HepG2 (cell line): ENCODE results near the gene CCNL1. TPM values are rescaled to one million over a fixed set of nuclear protein-coding genes. Genes with fewer than 3 reads are reported as not detected.

Source experiments
- ARNTL ChIP-seq: sonication (generic); formaldehyde crosslinking; IDR thresholded peaks from 2 replicates; pipeline ENCODE4 v1.4.0; 2020; ENCODE audit warnings: mild to moderate bottlenecking, missing genetic modification reagents
- CEBPG ChIP-seq: IDR thresholded peaks from 2 replicates; pipeline ENCODE4 v1.6.1; 2016
- CENPT ChIP-seq: sonication (generic); formaldehyde crosslinking; IDR thresholded peaks from 2 replicates; pipeline ENCODE4 v1.8.0; 2022; ENCODE audit warnings: low read depth, mild to moderate bottlenecking, moderate library complexity, missing genetic modification reagents
- HNF4G ChIP-seq, 2 experiments: sonication (generic) in 1 of 2; formaldehyde crosslinking in 1 of 2; IDR thresholded peaks; 2 replicates each; pipeline versions ENCODE4 v1.4.0 to v1.6.1; 2011 to 2020; ENCODE audit warnings: borderline replicate concordance in 2 of 2, low read depth in 2 of 2, mild to moderate bottlenecking in 2 of 2, low read length in 1 of 2, missing genetic modification reagents in 1 of 2, moderate library complexity in 1 of 2
- IKZF5 ChIP-seq: IDR thresholded peaks from 2 replicates; pipeline ENCODE4 v1.6.1; 2018; ENCODE audit warnings: missing genetic modification reagents, mild to moderate bottlenecking, missing compliant biosample characterization
- KAT8 ChIP-seq: IDR thresholded peaks from 2 replicates; pipeline ENCODE4 v1.6.1; 2016; ENCODE audit warnings: missing genetic modification reagents, missing compliant biosample characterization
- MEIS1 ChIP-seq: sonication (generic); formaldehyde crosslinking; IDR thresholded peaks from 2 replicates; pipeline ENCODE4 v1.9.0; 2021; ENCODE audit warnings: mild to moderate bottlenecking, missing genetic modification reagents, moderate library complexity, borderline replicate concordance
- RCOR2 ChIP-seq: IDR thresholded peaks from 2 replicates; pipeline ENCODE4 v1.6.1; 2016; ENCODE audit warnings: missing biosample characterization, missing genetic modification reagents
- RELA ChIP-seq: sonication (generic); formaldehyde crosslinking; IDR thresholded peaks from 2 replicates; pipeline ENCODE4 v1.4.0; 2020; ENCODE audit warnings: missing genetic modification reagents
- RFX3 ChIP-seq: IDR thresholded peaks from 2 replicates; pipeline ENCODE4 v1.6.1; 2016; ENCODE audit warnings: missing biosample characterization, missing genetic modification reagents
- SIX1 ChIP-seq: sonication (generic); formaldehyde crosslinking; IDR thresholded peaks from 2 replicates; pipeline ENCODE4 v1.4.0; 2020; ENCODE audit warnings: missing genetic modification reagents, borderline replicate concordance
- SMARCC2 ChIP-seq: fragments of 450-650 bp; IDR thresholded peaks from 2 replicates; pipeline ENCODE4 v1.6.1; 2017; ENCODE audit warnings: antibody characterized with exemption, mild to moderate bottlenecking
- SSRP1 ChIP-seq: IDR thresholded peaks from 2 replicates; pipeline ENCODE4 v1.6.1; 2016; ENCODE audit warnings: control low read depth
- TEF ChIP-seq: sonication (generic); formaldehyde crosslinking; IDR thresholded peaks from 2 replicates; pipeline ENCODE4 v1.5.0; 2020; ENCODE audit warnings: missing genetic modification reagents
- ZFP37 ChIP-seq: sonication (generic); formaldehyde crosslinking; IDR thresholded peaks from 2 replicates; pipeline ENCODE4 v1.4.0; 2020; ENCODE audit warnings: missing genetic modification reagents, borderline replicate concordance
- ZNF136 ChIP-seq: sonication (generic); formaldehyde crosslinking; IDR thresholded peaks from 2 replicates; pipeline ENCODE4 v1.8.1; 2022; ENCODE audit warnings: low read depth, mild to moderate bottlenecking, moderate library complexity, missing genetic modification reagents
- ZNF253 ChIP-seq: sonication (generic); formaldehyde crosslinking; IDR thresholded peaks from 2 replicates; pipeline ENCODE4 v1.8.0; 2022; ENCODE audit warnings: mild to moderate bottlenecking, missing genetic modification reagents, borderline replicate concordance
- ZNF282 ChIP-seq: fragments of 450-650 bp; IDR thresholded peaks from 2 replicates; pipeline ENCODE4 v1.6.1; 2018; ENCODE audit not compliant: partially characterized antibody
- ZNF30 ChIP-seq: sonication (generic); formaldehyde crosslinking; IDR thresholded peaks from 2 replicates; pipeline ENCODE4 v1.5.0; 2020; ENCODE audit warnings: mild to moderate bottlenecking, missing genetic modification reagents
- ZNF501 ChIP-seq: sonication (generic); formaldehyde crosslinking; IDR thresholded peaks from 2 replicates; pipeline ENCODE4 v1.5.1; 2020; ENCODE audit warnings: mild to moderate bottlenecking, moderate library complexity, missing genetic modification reagents
- ZNF646 ChIP-seq: sonication (generic); formaldehyde crosslinking; IDR thresholded peaks from 2 replicates; pipeline ENCODE4 v1.9.0; 2021; ENCODE audit warnings: mild to moderate bottlenecking, missing genetic modification reagents
- ZNF776 ChIP-seq: sonication (generic); formaldehyde crosslinking; IDR thresholded peaks from 2 replicates; pipeline ENCODE4 v1.4.0; 2020; ENCODE audit warnings: mild to moderate bottlenecking, missing genetic modification reagents
- polyA plus RNA-seq, 8 experiments: library from polyadenylated mRNA; depleted of rRNA in 3 of 8; stranded (reverse) in 7 of 8; unstranded in 1 of 8; fragments of >200 nt; fragmentation: Illumina TruSeq in 4 of 8; extraction: Trizol in 4 of 8; gene quantifications; 2 replicates each; pipeline versions ENCODE4 v1.2.1 to v1.2.3, GENCODE V29; 2011 to 2016; ENCODE audit warnings: low read depth in 4 of 8, missing spikeins in 1 of 8, mixed read lengths in 1 of 8; ENCODE audit not compliant: insufficient read depth in 1 of 8
- total RNA-seq, 5 experiments: library from RNA; depleted of rRNA; stranded (reverse); fragments of >200 nt; fragmentation: Illumina TruSeq; extraction: Trizol; gene quantifications; 2 replicates each; pipeline ENCODE4 v1.2.3, GENCODE V29; 2016; ENCODE audit warnings: low read depth in 1 of 5

CCNL1 gene
- total and polyA plus RNA-seq, 2 of the 13 experiments (the other 11 are each of a cell fraction or from before 2014, with no cell fraction given), result 151 to 303 TPM

GRCh38 chr3:157120071-157120892 is 39.7 kb downstream of the CCNL1 start (continued):
- peak; percentile 52; the same call in 1 of the 2 replicates for TF ChIP-seq ZNF646 (CRISPR knock-in tag)
- no peak for TF ChIP-seq SMARCC2
- TF ChIP-seq RELA (CRISPR knock-in tag), result peak; percentile 39; the same call in 1 of the 2 replicates
- peak; percentile 94 for TF ChIP-seq MEIS1 (CRISPR knock-in tag)
- TF ChIP-seq IKZF5 (CRISPR knock-in tag), result peak; percentile 97
- TF ChIP-seq ZNF776 (CRISPR knock-in tag), result peak; percentile 95; the same call in 1 of the 2 replicates
- TF ChIP-seq HNF4G (IDR thresholded peaks at IDR 0.05; ENCODE audit: borderline replicate concordance, low read depth, low read length), result peak; percentile 92; the same call in 1 of the 2 replicates
- peak; percentile 93 for TF ChIP-seq HNF4G (CRISPR knock-in tag; IDR thresholded peaks at IDR 0.05; ENCODE audit: borderline replicate concordance, low read depth)
- TF ChIP-seq ZNF282, result no peak
- TF ChIP-seq ZNF501, result peak; percentile 91; the same call in 1 of the 2 replicates
- 0 out of 2 replicates have a peak, but pooled peaks have one; percentile 27 for TF ChIP-seq ZNF136 (CRISPR knock-in tag)
- peak; percentile 96 for TF ChIP-seq RCOR2
- TF ChIP-seq CEBPG, result peak; percentile 87
- TF ChIP-seq CENPT, result no peak
- no peak for TF ChIP-seq RFX3 (CRISPR knock-in tag)
- TF ChIP-seq TEF, result peak; percentile 18; the same call in 1 of the 2 replicates
- TF ChIP-seq KAT8, result peak; percentile 90
- TF ChIP-seq ZNF253 (CRISPR knock-in tag), result peak; percentile 86; the same call in 1 of the 2 replicates
- TF ChIP-seq ZFP37 (CRISPR knock-in tag), result peak; percentile 65; the same call in 1 of the 2 replicates
- TF ChIP-seq ZNF30 (CRISPR knock-in tag), result peak; percentile 72; the same call in 1 of the 2 replicates
- peak; percentile 87 for TF ChIP-seq SIX1 (CRISPR knock-in tag)
- TF ChIP-seq SSRP1, result peak; percentile 67; the same call in 1 of the 2 replicates
- TF ChIP-seq ARNTL, result peak; percentile 95
